HG03175 (cell line): Measurements from ENCODE around the gene ZNF609.
A peak's percentile ranks its signal among the peaks of the same experiment; 100 is the strongest.

Experiments used
- ATAC-seq: cut with Tn5 transposase; IDR thresholded peaks from one replicate; pipeline ENCODE4 v1.9.1; 2021; ENCODE audit warnings: mild to moderate bottlenecking, moderate library complexity; ENCODE audit not compliant: unreplicated experiment

ZNF609 gene

GRCh38 chr15:64530918-64531317, 70.5 kb downstream of the ZNF609 start:
- ATAC-seq: no peak

GRCh38 chr15:64532521-64533315, 72.3 kb downstream of the ZNF609 start:
- no peak for ATAC-seq

GRCh38 chr15:64535460-64536243, 75.3 kb downstream of the ZNF609 start:
- ATAC-seq: no peak

- ATAC-seq: no peak
Measured at GRCh38 chr15:64536244-64536836, 76.0 kb downstream of the ZNF609 start.

- no peak for ATAC-seq
Measured at GRCh38 chr15:64542091-64542490, 81.7 kb downstream of the ZNF609 start.

- no peak for ATAC-seq
Measured at GRCh38 chr15:64544450-64544849, 84.1 kb downstream of the ZNF609 start.

GRCh38 chr15:64547275-64547674, 86.9 kb downstream of the ZNF609 start:
- ATAC-seq: no peak

- no peak for ATAC-seq
Measured at GRCh38 chr15:64548235-64548634, 87.9 kb downstream of the ZNF609 start.

- ATAC-seq: no peak
Measured at GRCh38 chr15:64549860-64550259, 89.5 kb downstream of the ZNF609 start.

GRCh38 chr15:64552281-64552948, 92.0 kb downstream of the ZNF609 start:
- no peak for ATAC-seq

- no peak for ATAC-seq
Measured at GRCh38 chr15:64558460-64559179, 98.2 kb downstream of the ZNF609 start.

- no peak for ATAC-seq
Measured at GRCh38 chr15:64559243-64559642, 98.9 kb downstream of the ZNF609 start.

- ATAC-seq: no peak
Measured at GRCh38 chr15:64560501-64560900, 100.1 kb downstream of the ZNF609 start.

GRCh38 chr15:64560998-64561397, 100.6 kb downstream of the ZNF609 start:
- no peak for ATAC-seq

- ATAC-seq: no peak
Measured at GRCh38 chr15:64562003-64562640, 101.7 kb downstream of the ZNF609 start.

- ATAC-seq: no peak
Measured at GRCh38 chr15:64566102-64566501, 105.7 kb downstream of the ZNF609 start.

- ATAC-seq: no peak
Measured at GRCh38 chr15:64566629-64567427, 106.5 kb downstream of the ZNF609 start.

- no peak for ATAC-seq
Measured at GRCh38 chr15:64568765-64569164, 108.4 kb downstream of the ZNF609 start.

- peak; percentile 61 for ATAC-seq
Measured at GRCh38 chr15:64571857-64572291, 111.5 kb downstream of the ZNF609 start.
